SJSA1 (cell line): ENCODE measurements around the gene KCNQ1. TPM values are rescaled to one million over a fixed set of nuclear protein-coding genes. Genes with fewer than 3 reads are reported as not detected.
A peak's percentile ranks its signal among the peaks of the same experiment; 100 is the strongest.

ENCODE experiments used
- DNase-seq, 2 experiments: peaks; one replicate each; pipeline ENCODE4 v3.0.0-alpha.2; 2015 to 2020; ENCODE audit warnings: low spot score in 2 of 2, low read depth in 1 of 2
- H3K27ac ChIP-seq: fragments of 250-450 bp; sonication (Bioruptor Pico); 2 replicates; pipeline ENCODE4 v1.5.1; 2020; ENCODE audit warnings: mild to moderate bottlenecking, moderate library complexity
- H3K27me3 ChIP-seq: fragments of 250-450 bp; sonication (Bioruptor Pico); replicated peaks from 2 replicates; pipeline ENCODE4 v1.5.1; 2020; ENCODE audit warnings: mild to moderate bottlenecking, moderate library complexity
- H3K36me3 ChIP-seq: fragments of 250-450 bp; sonication (Bioruptor Pico); 2 replicates; pipeline ENCODE4 v1.5.1; 2020; ENCODE audit warnings: mild to moderate bottlenecking
- H3K4me1 ChIP-seq: fragments of 250-450 bp; sonication (Bioruptor Pico); replicated peaks from 2 replicates; pipeline ENCODE4 v1.6.1; 2021; ENCODE audit warnings: mild to moderate bottlenecking
- H3K4me3 ChIP-seq: fragments of 250-450 bp; sonication (Bioruptor Pico); 2 replicates; pipeline ENCODE4 v1.5.1; 2020; ENCODE audit warnings: mild to moderate bottlenecking
- H3K9me3 ChIP-seq: fragments of 250-450 bp; sonication (Bioruptor Pico); replicated peaks from 2 replicates; pipeline ENCODE4 v1.5.1; 2020; ENCODE audit warnings: mild to moderate bottlenecking
- total RNA-seq: library from RNA; depleted of rRNA; stranded (reverse); fragments of >200 nt; shearing (Covaris generic); gene quantifications from 2 replicates; pipeline ENCODE4 v1.2.3, GENCODE V29; 2014

The KCNQ1 gene
- total RNA-seq, 1 experiment from 2014 or later: not detected

DNA sequence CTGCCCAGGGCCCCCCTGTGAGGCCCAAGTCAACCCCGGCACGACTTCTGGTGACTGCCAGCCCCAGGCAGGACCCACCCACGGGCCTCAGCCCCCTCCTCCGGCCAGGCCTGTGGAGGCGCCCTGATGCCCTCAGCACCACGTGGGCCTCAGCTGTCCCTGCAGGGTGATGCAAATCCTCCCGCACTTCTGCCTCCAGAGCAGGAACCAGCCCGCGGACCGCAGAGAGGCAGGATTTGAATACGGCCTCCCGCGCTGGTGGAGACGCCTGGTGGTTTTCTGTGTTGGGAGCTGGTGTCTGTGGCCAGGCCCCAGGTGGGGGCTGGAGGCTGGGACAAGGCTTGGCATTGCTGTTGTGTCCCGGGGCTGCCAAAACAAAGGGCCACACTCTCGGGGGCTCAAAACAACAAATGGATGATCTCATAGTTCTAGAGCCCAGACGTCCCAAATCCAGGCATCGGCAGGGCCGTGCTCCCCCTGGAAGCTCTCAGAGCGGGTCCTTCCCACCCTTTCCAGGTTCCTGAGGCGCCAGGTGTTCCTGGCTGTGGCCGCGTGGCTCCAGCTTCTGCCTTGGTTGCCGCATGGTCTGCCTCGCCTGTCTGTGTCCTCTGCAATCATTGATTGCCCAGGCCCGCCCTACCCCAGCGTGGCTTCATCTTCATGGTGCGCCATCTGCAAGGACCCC is 19.9 kb upstream of the KCNQ1 start:
- Histone ChIP-seq H3K27ac (no peak overlapping the region), H3K4me1 (no peaks in the 10 kb centered on the region)

DNA sequence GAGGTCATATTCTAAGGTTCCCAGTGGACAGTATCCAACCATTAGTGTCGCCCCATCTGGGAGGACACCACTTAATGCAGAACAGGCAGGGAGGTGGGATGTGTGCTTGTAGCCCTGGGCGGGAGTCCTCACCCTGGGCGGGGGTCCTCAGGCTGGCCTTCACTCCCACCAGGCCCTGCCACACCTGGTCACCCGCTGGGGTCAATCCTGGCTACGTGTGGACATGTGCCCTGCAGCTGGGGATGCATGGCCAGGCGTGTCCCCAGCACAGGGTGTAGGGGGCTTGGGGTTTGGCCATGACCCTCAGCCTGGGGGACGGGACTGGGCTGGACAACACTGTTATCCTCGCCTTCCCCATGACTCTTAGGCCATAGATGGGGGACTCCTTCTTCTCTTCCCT is 19.3 kb upstream of the KCNQ1 start:
- DNase-seq: no peak
- peaks cover 2% of the 10 kb centered on the region; the same call in 1 of the 2 replicates for H3K9me3 ChIP-seq
- H3K4me1 ChIP-seq: no peaks in the 10 kb centered on the region
- no peaks in the 10 kb centered on the region for H3K36me3 ChIP-seq
- H3K4me3 ChIP-seq: no peak overlapping the region
- H3K27ac ChIP-seq: no peak overlapping the region
- peaks cover 47% of the 10 kb centered on the region for H3K27me3 ChIP-seq

More for the DNA sequence above, 19.9 kb upstream of the KCNQ1 start:
- Histone ChIP-seq H3K27me3 (peaks cover 47% of the 10 kb centered on the region), H3K36me3 (no peaks in the 10 kb centered on the region), H3K4me3 (no peak overlapping the region), H3K9me3 (peaks cover 2% of the 10 kb centered on the region; the same call in 1 of the 2 replicates)
- no peak for DNase-seq

DNA sequence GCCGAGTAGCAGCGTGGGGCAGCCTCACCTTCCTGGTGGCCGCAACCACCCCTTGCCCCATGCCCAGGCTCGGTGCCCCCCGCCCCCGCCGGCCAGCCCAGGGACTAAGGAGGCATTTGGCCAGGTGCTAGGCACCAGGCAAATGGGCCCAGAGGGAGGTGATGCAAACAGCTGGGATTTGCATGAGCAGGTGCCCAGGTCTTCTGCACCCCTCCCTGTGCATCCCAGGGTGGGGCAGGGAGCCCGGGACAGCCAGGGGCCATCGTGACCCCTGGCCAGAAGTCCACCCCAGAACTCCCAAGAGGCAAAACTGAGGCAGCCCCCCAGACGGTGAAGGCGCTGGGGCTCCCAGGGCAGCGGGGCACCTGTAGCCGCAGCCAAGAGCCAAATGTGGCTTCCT is 18.6 kb upstream of the KCNQ1 start:
- Histone ChIP-seq H3K36me3 (no peaks in the 10 kb centered on the region), H3K4me1 (no peaks in the 10 kb centered on the region), H3K27me3 (peaks cover 42% of the 10 kb centered on the region), H3K4me3 (no peak overlapping the region), H3K27ac (no peak overlapping the region), H3K9me3 (peaks cover 2% of the 10 kb centered on the region; the same call in 1 of the 2 replicates)
- DNase-seq: no peak

DNA sequence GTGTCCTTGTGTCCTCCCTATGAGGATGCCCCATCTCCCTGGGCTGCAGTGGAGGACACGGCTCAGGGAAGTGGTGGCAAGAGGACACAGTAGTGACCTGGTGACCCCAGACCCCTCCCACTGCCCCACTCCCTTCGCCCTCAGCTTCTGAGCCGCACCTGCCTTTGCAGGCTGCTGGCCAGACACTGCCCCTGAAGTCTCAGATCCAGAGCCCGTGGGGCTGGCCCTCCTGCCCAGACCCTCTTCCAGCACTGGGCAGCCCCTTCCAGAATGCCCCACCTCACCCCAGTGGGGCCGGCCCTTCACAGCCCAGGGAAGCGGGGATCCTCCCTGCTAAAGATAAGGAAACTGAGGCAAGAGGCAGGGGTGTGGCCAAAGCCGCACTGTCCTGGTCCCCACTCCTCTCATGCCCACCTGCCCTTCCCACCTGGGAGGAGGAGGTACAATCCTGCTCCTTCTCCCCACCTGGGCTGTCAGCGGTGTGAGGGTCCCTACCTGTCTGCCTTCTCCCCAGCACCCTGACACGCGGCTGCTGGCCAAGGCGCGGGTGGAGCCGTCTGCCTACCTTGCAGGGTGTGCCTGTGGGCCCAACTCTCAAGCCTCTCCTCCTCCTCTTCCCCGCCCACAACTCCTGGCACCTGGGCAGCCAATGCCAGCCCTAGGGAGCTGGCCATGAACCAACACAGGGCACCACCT is 17.8 kb upstream of the KCNQ1 start:
- no peak overlapping the region for H3K4me3 ChIP-seq
- no peaks in the 10 kb centered on the region for H3K4me1 ChIP-seq
- no peak overlapping the region for H3K27ac ChIP-seq
- no peak for DNase-seq
- H3K27me3 ChIP-seq: peaks cover 37% of the 10 kb centered on the region
- peaks cover 2% of the 10 kb centered on the region; the same call in 1 of the 2 replicates for H3K9me3 ChIP-seq
- H3K36me3 ChIP-seq: no peaks in the 10 kb centered on the region

DNA sequence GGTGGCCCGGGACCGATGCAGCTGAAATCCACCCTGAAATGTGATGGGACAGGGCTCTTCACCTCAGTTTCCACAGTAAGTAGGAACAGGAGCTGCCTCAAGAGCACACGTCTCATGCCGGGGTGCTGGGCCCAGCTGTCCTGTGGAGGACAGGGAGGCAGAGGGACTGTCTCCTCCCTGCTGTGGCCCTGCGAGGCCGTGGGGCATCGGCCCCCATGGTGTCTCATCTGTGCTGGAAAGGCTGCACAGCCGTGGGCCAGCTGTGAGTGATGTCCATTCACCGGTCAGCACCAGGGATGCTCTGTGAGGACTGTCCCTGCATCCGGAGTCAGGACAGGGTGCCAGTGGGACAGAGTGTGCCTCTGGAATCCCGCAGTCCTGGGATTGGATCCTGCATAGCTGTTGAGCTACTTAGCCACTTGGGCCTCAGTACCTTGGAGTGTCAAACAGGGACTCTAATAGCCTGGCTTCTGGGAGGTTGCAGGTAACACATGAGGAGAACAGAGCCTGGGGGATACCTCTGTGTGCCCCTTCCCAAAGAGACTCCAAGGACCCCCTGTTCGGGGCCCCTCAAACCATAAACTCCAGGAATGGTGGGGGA is 17.0 kb upstream of the KCNQ1 start:
- peaks cover 2% of the 10 kb centered on the region; the same call in 1 of the 2 replicates for H3K9me3 ChIP-seq
- no peak overlapping the region for H3K27ac ChIP-seq
- no peak for DNase-seq
- H3K27me3 ChIP-seq: peaks cover 35% of the 10 kb centered on the region
- no peaks in the 10 kb centered on the region for H3K36me3 ChIP-seq
- H3K4me1 ChIP-seq: no peaks in the 10 kb centered on the region
- H3K4me3 ChIP-seq: no peak overlapping the region

DNA sequence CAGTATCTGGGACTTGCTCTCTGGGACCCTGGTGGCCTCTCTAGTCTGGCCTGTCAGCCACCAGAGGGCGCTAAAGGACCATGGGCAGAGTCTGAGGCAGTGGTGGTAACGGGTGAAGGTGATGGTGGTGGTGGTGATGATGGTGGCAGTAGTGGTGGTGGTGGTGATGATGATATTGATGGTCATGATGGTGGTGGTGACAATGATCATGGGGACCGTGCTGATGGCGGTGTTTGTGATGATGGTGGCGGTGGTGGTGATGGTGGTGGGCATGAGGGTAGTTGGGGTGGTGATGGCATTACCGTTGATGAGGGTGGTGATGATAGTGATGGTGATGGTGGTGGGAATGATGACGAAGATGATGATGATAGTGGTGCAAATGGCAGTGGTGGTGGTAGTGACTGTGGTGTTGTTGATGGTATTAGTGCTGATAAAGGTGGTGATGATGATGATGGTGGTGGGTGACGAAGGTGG is 16.4 kb upstream of the KCNQ1 start:
- Histone ChIP-seq H3K4me3 (no peak overlapping the region), H3K36me3 (no peaks in the 10 kb centered on the region), H3K27ac (no peak overlapping the region), H3K27me3 (peaks cover 30% of the 10 kb centered on the region), H3K9me3 (peaks cover 2% of the 10 kb centered on the region; the same call in 1 of the 2 replicates), H3K4me1 (no peaks in the 10 kb centered on the region)
- peak; percentile 36 to 76 for DNase-seq

DNA sequence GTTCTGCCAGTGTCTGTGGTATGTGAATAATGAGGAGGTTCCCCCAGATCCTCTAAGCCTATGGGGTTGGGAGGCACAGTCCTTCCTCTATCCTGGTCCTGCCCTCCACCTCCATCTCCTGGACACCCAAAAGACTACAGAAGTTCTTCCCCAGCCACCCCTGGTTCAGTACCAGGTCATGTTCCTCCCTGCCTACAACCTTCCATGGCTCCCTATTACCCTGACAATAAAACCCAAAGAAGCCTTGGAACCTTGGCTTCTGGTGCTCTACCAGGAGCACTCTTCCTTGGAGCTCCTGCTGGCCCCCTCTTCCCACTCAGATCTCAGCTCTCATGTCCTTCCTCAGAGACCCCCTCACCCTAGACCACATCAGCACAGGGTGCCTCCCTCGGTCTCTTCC is 13.4 kb upstream of the KCNQ1 start:
- Histone ChIP-seq H3K4me1 (no peaks in the 10 kb centered on the region), H3K27ac (no peak overlapping the region), H3K9me3 (peaks cover 2% of the 10 kb centered on the region; the same call in 1 of the 2 replicates), H3K4me3 (no peak overlapping the region), H3K27me3 (peaks cover 5% of the 10 kb centered on the region; the same call in 1 of the 2 replicates), H3K36me3 (no peaks in the 10 kb centered on the region)
- DNase-seq: no peak

DNA sequence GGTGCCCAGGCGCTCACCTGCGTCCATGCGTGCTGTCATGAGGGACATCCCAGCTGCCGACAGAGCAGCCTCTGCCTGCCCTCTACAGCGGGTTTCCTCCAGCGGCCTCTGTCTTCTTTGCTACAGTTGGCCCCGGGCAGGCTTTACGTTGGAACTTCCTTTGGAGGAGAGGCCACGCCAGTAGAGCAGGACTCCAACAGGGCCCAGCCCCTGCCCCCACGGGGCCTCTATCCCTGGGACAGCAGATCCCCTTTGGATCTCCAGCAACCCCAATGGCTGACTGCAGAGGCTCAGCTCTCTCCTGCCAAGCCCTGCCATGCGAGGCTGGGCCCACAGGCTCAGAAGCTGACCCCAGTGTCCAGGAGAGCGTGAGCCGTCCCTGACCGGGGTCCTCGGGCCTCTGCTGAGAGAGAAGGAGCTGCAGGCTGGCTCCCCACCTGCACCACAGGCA is 12.6 kb upstream of the KCNQ1 start:
- Histone ChIP-seq H3K9me3 (peaks cover 2% of the 10 kb centered on the region; the same call in 1 of the 2 replicates), H3K36me3 (no peaks in the 10 kb centered on the region), H3K27me3 (peaks cover 8% of the 10 kb centered on the region), H3K27ac (no peak overlapping the region), H3K4me3 (no peak overlapping the region), H3K4me1 (no peaks in the 10 kb centered on the region)
- DNase-seq: no peak

DNA sequence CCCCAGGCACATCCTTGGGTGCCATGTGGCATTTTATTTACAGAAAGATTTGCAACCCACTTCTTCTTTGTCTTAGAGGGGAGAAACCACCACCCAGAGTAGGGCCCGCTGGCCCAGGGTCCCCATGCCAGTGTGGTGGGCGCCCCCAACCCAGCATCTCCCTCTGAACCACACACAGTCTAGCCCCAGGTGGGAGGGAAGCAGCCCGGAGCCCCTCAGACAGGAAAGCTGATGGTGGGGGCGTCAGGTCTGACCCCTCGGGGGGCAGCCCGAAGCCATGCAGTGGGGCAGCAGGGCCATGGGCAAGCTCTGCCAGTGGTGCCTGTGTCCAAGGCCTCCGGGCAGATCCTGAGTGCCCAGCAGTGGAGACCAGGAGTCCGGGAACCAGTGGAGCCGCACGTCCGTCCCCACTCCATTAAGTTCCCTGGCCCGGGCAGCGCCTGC is 12.2 kb upstream of the KCNQ1 start:
- no peak for DNase-seq
- peaks cover 2% of the 10 kb centered on the region; the same call in 1 of the 2 replicates for H3K9me3 ChIP-seq
- H3K4me1 ChIP-seq: no peaks in the 10 kb centered on the region
- H3K27ac ChIP-seq: no peak overlapping the region
- H3K27me3 ChIP-seq: peaks cover 12% of the 10 kb centered on the region
- no peak overlapping the region for H3K4me3 ChIP-seq
- H3K36me3 ChIP-seq: no peaks in the 10 kb centered on the region

DNA sequence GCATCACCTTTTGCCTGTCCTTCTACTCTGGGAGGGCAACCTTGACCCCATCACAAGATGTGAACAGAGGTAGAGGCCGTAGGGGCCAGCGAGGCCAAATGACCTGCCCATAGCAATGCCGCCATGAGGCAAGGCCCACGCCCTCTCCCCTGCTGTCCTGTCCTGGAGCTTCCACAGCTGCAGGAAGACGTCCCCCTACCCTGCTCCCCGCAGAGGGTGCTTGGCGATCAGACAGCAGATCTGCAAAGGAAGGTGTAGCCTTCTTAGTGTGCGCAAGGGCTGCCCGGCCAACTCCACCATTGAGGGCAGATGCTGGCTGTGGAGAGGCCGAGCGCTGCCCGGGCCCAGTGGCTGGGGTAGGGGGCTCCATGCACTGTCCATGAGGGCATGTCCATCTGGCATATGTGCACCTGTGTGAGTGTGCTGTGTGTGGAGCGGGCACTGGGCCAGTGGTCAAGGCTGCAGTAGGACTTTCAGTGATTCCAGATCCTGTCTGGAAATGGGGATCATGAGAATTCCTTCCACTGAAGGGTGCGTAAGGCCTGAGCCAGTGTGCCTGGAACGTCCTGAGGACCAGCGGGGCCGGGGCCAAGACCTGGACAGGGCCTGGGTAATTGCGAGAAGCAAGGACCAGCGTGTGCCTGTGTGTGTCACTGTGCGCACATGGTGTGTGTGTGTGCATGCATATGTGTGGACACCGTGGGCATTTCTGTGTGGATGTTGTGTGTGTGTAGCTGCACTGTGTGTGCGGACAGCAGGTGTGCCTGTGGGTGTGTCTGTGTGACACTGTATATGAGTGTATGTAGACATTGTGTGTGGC is 11.5 kb upstream of the KCNQ1 start:
- Histone ChIP-seq H3K27ac (no peak overlapping the region), H3K9me3 (peaks cover 2% of the 10 kb centered on the region; the same call in 1 of the 2 replicates), H3K27me3 (peaks cover 19% of the 10 kb centered on the region), H3K36me3 (no peaks in the 10 kb centered on the region), H3K4me3 (no peak overlapping the region), H3K4me1 (no peaks in the 10 kb centered on the region)
- DNase-seq: no peak

DNA sequence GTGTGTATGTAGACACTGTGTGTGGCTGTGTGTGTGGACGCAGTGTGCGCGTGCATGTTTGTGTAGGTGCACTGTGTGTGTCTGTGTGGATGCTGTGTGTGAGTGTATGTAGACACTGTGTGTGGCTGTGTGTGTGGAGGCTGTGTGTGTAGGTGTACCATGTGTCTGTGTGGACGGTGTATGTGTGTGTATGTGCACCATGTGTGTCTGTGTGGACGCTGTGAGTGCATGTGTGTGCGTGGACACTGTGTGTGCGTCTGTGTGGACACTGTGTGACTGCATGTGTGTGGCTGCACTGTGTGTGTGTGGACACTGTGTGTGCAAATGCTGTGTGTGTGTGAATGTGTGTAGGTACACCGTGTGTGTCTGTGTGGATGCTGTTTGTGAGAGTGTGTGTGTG is 10.8 kb upstream of the KCNQ1 start:
- DNase-seq: no peak
- no peak overlapping the region for H3K4me3 ChIP-seq
- no peaks in the 10 kb centered on the region for H3K4me1 ChIP-seq
- H3K27ac ChIP-seq: no peak overlapping the region
- peaks cover 26% of the 10 kb centered on the region for H3K27me3 ChIP-seq
- H3K9me3 ChIP-seq: peaks cover 2% of the 10 kb centered on the region; the same call in 1 of the 2 replicates
- no peaks in the 10 kb centered on the region for H3K36me3 ChIP-seq

DNA sequence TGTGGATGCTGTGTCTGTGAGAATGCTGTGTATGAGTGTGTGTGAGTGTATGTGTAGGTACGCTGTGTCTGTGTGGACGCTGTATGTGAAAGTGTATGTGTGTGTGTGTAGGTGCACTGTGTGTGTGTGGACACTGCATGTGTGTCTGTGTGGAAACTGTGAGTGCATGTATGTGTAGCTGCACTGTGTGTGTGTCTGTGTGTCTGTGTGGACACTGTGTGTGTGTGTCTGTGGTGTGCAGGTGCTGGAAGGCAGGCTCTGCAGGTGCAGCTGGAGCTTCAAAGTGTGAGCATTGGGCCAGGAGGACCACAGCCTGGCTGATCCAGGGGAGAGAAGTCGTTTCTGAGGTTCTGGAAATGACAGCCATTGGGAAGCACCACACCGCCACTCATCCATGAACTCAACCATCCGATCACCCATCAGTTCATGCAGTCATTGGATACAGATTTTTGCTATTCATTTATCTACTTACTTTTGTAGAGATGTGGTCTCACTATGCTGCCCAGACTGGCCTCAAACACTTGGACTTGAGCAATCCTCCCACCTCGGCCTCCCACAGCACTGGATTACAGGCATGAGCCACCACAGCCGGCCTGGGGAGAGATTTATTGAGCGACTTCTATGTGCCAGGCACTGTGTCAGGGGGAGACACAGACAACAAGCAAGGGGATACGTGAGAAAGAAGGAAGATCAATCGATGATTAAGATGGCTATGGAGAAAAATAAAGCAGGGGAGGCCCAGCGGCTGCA is 10.1 kb upstream of the KCNQ1 start:
- Histone ChIP-seq H3K4me3 (no peak overlapping the region), H3K27me3 (peaks cover 28% of the 10 kb centered on the region), H3K4me1 (no peaks in the 10 kb centered on the region), H3K9me3 (no peaks in the 10 kb centered on the region), H3K36me3 (no peaks in the 10 kb centered on the region), H3K27ac (no peak overlapping the region)
- DNase-seq: no peak
